HG02884 (cell line): Measurements from ENCODE around the gene CLINT1.
"Not testable (repeated sequence)": the region's sequence is repeated elsewhere in the genome, so short reads cannot be mapped to it uniquely, and the experiment has no call there.

Experiments used
- ATAC-seq: cut with Tn5 transposase; IDR thresholded peaks from one replicate; pipeline ENCODE4 v1.9.1; 2021; ENCODE audit warnings: mild to moderate bottlenecking, moderate library complexity; ENCODE audit not compliant: unreplicated experiment

The CLINT1 gene

GRCh38 chr5:157858527-157859226 lies at the start of gene CLINT1:
TSS of gene CLINT1 (minus strand) at chr5:157859145. CDS start at chr5:157858970, 175 bp downstream.
- ATAC-seq = peak; percentile 43

- no peak for ATAC-seq
Measured at GRCh38 chr5:157908459-157908858, 49.5 kb upstream of the CLINT1 start.

- no peak for ATAC-seq
Measured at GRCh38 chr5:157907479-157907878, 48.5 kb upstream of the CLINT1 start.

- no peak for ATAC-seq
Measured at GRCh38 chr5:157903117-157903450, 44.1 kb upstream of the CLINT1 start.

GRCh38 chr5:157902449-157903116 lies 43.6 kb upstream of the CLINT1 start:
- ATAC-seq = no peak

- ATAC-seq = no peak
Measured at GRCh38 chr5:157900644-157901043, 41.7 kb upstream of the CLINT1 start.

GRCh38 chr5:157893611-157894010 lies 34.7 kb upstream of the CLINT1 start:
- no peak for ATAC-seq

GRCh38 chr5:157892974-157893373 lies 34.0 kb upstream of the CLINT1 start:
- ATAC-seq = no peak

GRCh38 chr5:157890836-157891597 lies 32.1 kb upstream of the CLINT1 start:
- no peak for ATAC-seq

GRCh38 chr5:157888814-157889532 lies 30.0 kb upstream of the CLINT1 start:
- ATAC-seq = no peak

- no peak for ATAC-seq
Measured at GRCh38 chr5:157886796-157887380, 27.9 kb upstream of the CLINT1 start.

- ATAC-seq = not testable (repeated sequence)
Measured at GRCh38 chr5:157885051-157885450, 26.1 kb upstream of the CLINT1 start.

GRCh38 chr5:157881498-157881897 lies 22.6 kb upstream of the CLINT1 start:
- ATAC-seq = not testable (repeated sequence)

GRCh38 chr5:157877821-157878220 lies 18.9 kb upstream of the CLINT1 start:
- ATAC-seq = no peak

- ATAC-seq = no peak
Measured at GRCh38 chr5:157874861-157875260, 15.9 kb upstream of the CLINT1 start.

GRCh38 chr5:157870837-157871834 lies 12.2 kb upstream of the CLINT1 start:
- no peak for ATAC-seq

- ATAC-seq = no peak
Measured at GRCh38 chr5:157867751-157868387, 8.9 kb upstream of the CLINT1 start.

GRCh38 chr5:157866536-157866935 lies 7.6 kb upstream of the CLINT1 start:
- no peak for ATAC-seq

GRCh38 chr5:157865781-157866180 lies 6.8 kb upstream of the CLINT1 start:
- ATAC-seq = no peak
